ENCODE data around the gene CHERP.

GRCh38 chr19:16561382-16561781 is 19.1 kb upstream of the CHERP start:
- no peak for TF ChIP-seq EZH2 (IDR thresholded peaks at IDR 0.05)
- TF ChIP-seq POLR2AphosphoS5 (IDR thresholded peaks at IDR 0.05; ENCODE audit: borderline replicate concordance, low read depth, low read length): no peak
- no peak for TF ChIP-seq FOXP2 (optimal IDR thresholded peaks at IDR 0.05; ENCODE audit: control extremely low read depth, extremely low read length, insufficient read depth)
